ENCODE data around the gene WASF3. TPM values are rescaled to one million over a fixed set of nuclear protein-coding genes. Genes with fewer than 3 reads are reported as not detected.

The WASF3 gene
- total RNA-seq, 1 experiment from 2014 or later, result 2.6 TPM

- TF ChIP-seq EZH2 (IDR thresholded peaks at IDR 0.05; ENCODE audit: low read length, unreplicated experiment) (no peak), EZH2phosphoT487 (IDR thresholded peaks at IDR 0.05; ENCODE audit: borderline replicate concordance, low read length) (no peak), CTCF (conservative IDR thresholded peaks at IDR 0.05; ENCODE audit: low read depth, low read length) (no peak)
- H4K20me1 ChIP-seq (ENCODE audit: low read length), result no peaks in the 10 kb centered on the region
- BruUV-seq (replicated peaks), result no TSS peak
- H3K27ac ChIP-seq (ENCODE audit: low read length), result no peak overlapping the region
- CTCF ChIA-PET, result no interaction called here
- no peak overlapping the region for H2AFZ ChIP-seq (ENCODE audit: low read length)
- intact Hi-C loops (cut with micrococcal nuclease), result no loop called here
- H3K9me3 ChIP-seq (ENCODE audit: low read length), result no peaks in the 10 kb centered on the region
- DNase-seq (no peak), ATAC-seq (no peak)
- no peak overlapping the region for H3K4me3 ChIP-seq (ENCODE audit: low read length)
- peaks cover 25% of the 10 kb centered on the region for H3K27me3 ChIP-seq (ENCODE audit: low read length)
- no peak overlapping the region for H3K9ac ChIP-seq (ENCODE audit: low read length)
- POLR2A ChIA-PET (ENCODE audit: unreplicated experiment), result no interaction called here
- H3K9me2 ChIP-seq (replicated peaks; ENCODE audit: low read length), result no peaks in the 10 kb centered on the region
- no peak overlapping the region for H3K4me2 ChIP-seq (ENCODE audit: low read length)
- H3K4me1 ChIP-seq (ENCODE audit: insufficient read depth, low read length), result no peaks in the 10 kb centered on the region
- H3F3A ChIP-seq (ENCODE audit: low read length, unreplicated experiment), result no peaks in the 10 kb centered on the region
- H3K36me3 ChIP-seq (ENCODE audit: low read depth, low read length), result no peaks in the 10 kb centered on the region
- H3K79me2 ChIP-seq (ENCODE audit: low read length), result no peaks in the 10 kb centered on the region
Observed at GRCh38 chr13:26646603-26647002, 89.1 kb downstream of the WASF3 start.

DNA sequence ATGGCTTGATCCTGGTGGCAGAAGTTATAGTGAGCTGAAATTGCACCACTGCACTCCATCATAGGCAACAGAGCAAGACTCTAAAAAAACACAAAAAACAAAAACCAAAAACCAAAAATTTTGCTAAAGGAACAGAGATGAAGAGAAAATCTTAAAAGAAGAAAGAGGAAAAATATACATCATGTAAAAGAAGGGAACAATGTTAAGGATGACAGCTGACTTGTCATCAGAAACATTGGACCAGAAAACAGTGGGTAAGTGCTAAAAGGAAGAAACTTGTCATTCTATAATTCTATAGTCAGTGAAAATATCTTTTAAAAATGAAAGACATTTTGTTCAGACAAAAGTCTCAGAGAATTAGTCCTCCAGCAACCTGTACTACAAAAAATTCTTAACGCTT lies 93.8 kb downstream of the WASF3 start:
- no peaks in the 10 kb centered on the region for H3K79me2 ChIP-seq (ENCODE audit: low read length)
- ATAC-seq (no peak), DNase-seq (no peak)
- H3K27ac ChIP-seq (ENCODE audit: low read length), result no peak overlapping the region
- no peaks in the 10 kb centered on the region for H3F3A ChIP-seq (ENCODE audit: low read length, unreplicated experiment)
- no TSS peak for BruUV-seq (replicated peaks)
- no peaks in the 10 kb centered on the region for H4K20me1 ChIP-seq (ENCODE audit: low read length)
- intact Hi-C loops (cut with micrococcal nuclease), result no loop called here
- no peaks in the 10 kb centered on the region for H3K9me3 ChIP-seq (ENCODE audit: low read length)
- TF ChIP-seq CTCF (conservative IDR thresholded peaks at IDR 0.05; ENCODE audit: low read depth, low read length) (no peak), EZH2 (IDR thresholded peaks at IDR 0.05; ENCODE audit: low read length, unreplicated experiment) (no peak), EZH2phosphoT487 (IDR thresholded peaks at IDR 0.05; ENCODE audit: borderline replicate concordance, low read length) (no peak)
- no peak overlapping the region for H3K4me3 ChIP-seq (ENCODE audit: low read length)
- ChIA-PET CTCF (no interaction called here), POLR2A (ENCODE audit: unreplicated experiment) (no interaction called here)
- H3K27me3 ChIP-seq (ENCODE audit: low read length), result peaks cover 17% of the 10 kb centered on the region
- no peak overlapping the region for H3K4me2 ChIP-seq (ENCODE audit: low read length)
- no peak overlapping the region for H3K9ac ChIP-seq (ENCODE audit: low read length)
- H2AFZ ChIP-seq (ENCODE audit: low read length), result no peak overlapping the region
- no peaks in the 10 kb centered on the region for H3K4me1 ChIP-seq (ENCODE audit: insufficient read depth, low read length)
- H3K9me2 ChIP-seq (replicated peaks; ENCODE audit: low read length), result no peaks in the 10 kb centered on the region
- H3K36me3 ChIP-seq (ENCODE audit: low read depth, low read length), result no peaks in the 10 kb centered on the region

GRCh38 chr13:26653310-26653709 lies 95.8 kb downstream of the WASF3 start:
- CTCF ChIA-PET, result no interaction called here
- intact Hi-C loops (cut with micrococcal nuclease), result no loop called here

More at GRCh38 chr13:26653310-26653709, 95.8 kb downstream of the WASF3 start:
- no peaks in the 10 kb centered on the region for H3K4me1 ChIP-seq (ENCODE audit: insufficient read depth, low read length)
- no peaks in the 10 kb centered on the region for H3F3A ChIP-seq (ENCODE audit: low read length, unreplicated experiment)
- no peak for DNase-seq
- no peaks in the 10 kb centered on the region for H3K36me3 ChIP-seq (ENCODE audit: low read depth, low read length)
- no TSS peak for BruUV-seq (replicated peaks)
- H3K4me3 ChIP-seq (ENCODE audit: low read length), result no peak overlapping the region
- TF ChIP-seq CTCF (conservative IDR thresholded peaks at IDR 0.05; ENCODE audit: low read depth, low read length) (no peak), EZH2phosphoT487 (IDR thresholded peaks at IDR 0.05; ENCODE audit: borderline replicate concordance, low read length) (no peak), EZH2 (IDR thresholded peaks at IDR 0.05; ENCODE audit: low read length, unreplicated experiment) (no peak)
- H2AFZ ChIP-seq (ENCODE audit: low read length), result no peak overlapping the region
- H4K20me1 ChIP-seq (ENCODE audit: low read length), result no peaks in the 10 kb centered on the region
- H3K4me2 ChIP-seq (ENCODE audit: low read length), result no peak overlapping the region
- no peak overlapping the region for H3K9ac ChIP-seq (ENCODE audit: low read length)
- ATAC-seq, result no peak
- POLR2A ChIA-PET (ENCODE audit: unreplicated experiment), result no interaction called here
- no peaks in the 10 kb centered on the region for H3K79me2 ChIP-seq (ENCODE audit: low read length)
- H3K9me2 ChIP-seq (replicated peaks; ENCODE audit: low read length), result no peaks in the 10 kb centered on the region
- no peaks in the 10 kb centered on the region for H3K9me3 ChIP-seq (ENCODE audit: low read length)
- H3K27me3 ChIP-seq (ENCODE audit: low read length), result peaks cover 5% of the 10 kb centered on the region
- no peak overlapping the region for H3K27ac ChIP-seq (ENCODE audit: low read length)

Measured in PC-3 (cell line).